Ishikawa (cell line): ENCODE results near the gene MIS18BP1.

Source experiments
- CEBPB ChIP-seq: IDR thresholded peaks from 2 replicates; pipeline ENCODE4 v1.6.1; 2012
- CREB1 ChIP-seq: IDR thresholded peaks from 2 replicates; pipeline ENCODE4 v1.6.1; 2012; ENCODE audit warnings: low read depth
- EGR1 ChIP-seq: IDR thresholded peaks from 2 replicates; pipeline ENCODE4 v1.6.1; 2012
- EP300 ChIP-seq: IDR thresholded peaks from 2 replicates; pipeline ENCODE4 v1.6.1; 2012; ENCODE audit warnings: borderline replicate concordance
- FOXM1 ChIP-seq: IDR thresholded peaks from 2 replicates; pipeline ENCODE4 v1.6.1; 2012; ENCODE audit warnings: low read depth, borderline replicate concordance
- NFIC ChIP-seq: IDR thresholded peaks from 2 replicates; pipeline ENCODE4 v1.6.1; 2012
- RAD21 ChIP-seq: IDR thresholded peaks from 2 replicates; pipeline ENCODE4 v1.6.1; 2012; ENCODE audit warnings: low read depth
- TAF1 ChIP-seq: IDR thresholded peaks from 2 replicates; pipeline ENCODE4 v1.6.1; 2012; ENCODE audit warnings: low read depth, mild to moderate bottlenecking
- TCF12 ChIP-seq: IDR thresholded peaks from 2 replicates; pipeline ENCODE4 v1.6.1; 2012; ENCODE audit warnings: low read depth
- TEAD4 ChIP-seq: IDR thresholded peaks from 2 replicates; pipeline ENCODE4 v1.6.1; 2012
- YY1 ChIP-seq: IDR thresholded peaks from 2 replicates; pipeline ENCODE4 v1.6.1; 2012; ENCODE audit warnings: low read depth
- ZBTB7A ChIP-seq: IDR thresholded peaks from 2 replicates; pipeline ENCODE4 v1.6.1; 2012; ENCODE audit warnings: low read depth
- TF ChIP-seq, protein P1 (sequence below): IDR thresholded peaks from 2 replicates; pipeline ENCODE4 v1.6.1; 2012
- TF ChIP-seq, protein P2 (sequence below): IDR thresholded peaks from 2 replicates; pipeline ENCODE4 v1.6.1; 2012; ENCODE audit warnings: low read depth, mild to moderate bottlenecking
- TF ChIP-seq, protein P3 (sequence below): IDR thresholded peaks from 2 replicates; pipeline ENCODE4 v1.6.1; 2012

The MIS18BP1 gene

DNA sequence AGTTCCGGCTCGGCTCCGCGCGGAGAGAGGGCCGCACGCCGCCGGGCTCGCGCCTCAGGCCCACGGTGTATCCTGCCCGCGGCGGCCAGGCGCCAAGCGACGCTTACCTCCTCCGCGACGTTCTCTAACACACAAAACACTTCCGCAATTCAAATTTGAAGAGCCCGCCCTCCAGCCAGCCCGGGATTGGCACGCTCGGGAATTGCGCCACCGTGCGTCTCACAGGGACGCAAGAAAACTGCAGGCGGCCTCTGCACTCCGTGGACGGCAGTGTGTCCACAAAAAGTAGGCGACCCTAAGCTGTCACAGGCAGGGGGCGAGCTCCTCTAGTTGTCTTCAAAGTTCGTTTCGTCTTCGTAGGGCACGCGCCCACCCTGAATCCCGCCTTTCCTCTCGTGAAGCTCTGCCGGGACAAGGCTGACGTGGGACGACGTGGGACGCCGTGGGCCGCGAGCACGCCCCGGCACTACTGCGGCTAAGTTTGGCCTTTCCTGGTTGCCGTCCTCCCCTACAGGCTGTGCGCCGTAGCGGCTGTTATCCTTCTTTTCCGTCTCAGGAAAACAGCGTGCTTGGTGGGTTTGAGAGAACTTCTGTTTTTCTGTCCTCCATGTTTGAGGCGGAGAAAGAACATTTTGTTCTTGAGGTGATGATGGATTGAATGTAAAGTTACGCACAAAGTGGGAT is at the start of gene MIS18BP1:
Gene MIS18BP1, minus strand, starts transcription at position 133 of the 684 bp plus-strand sequence. CDS start 5,916 bp downstream, outside the sequence.
- TF ChIP-seq CEBPB: peak; percentile 88
- TF ChIP-seq RAD21: peak; percentile 1; the same call in 1 of the 2 replicates
- 0 out of 2 replicates have a peak, but pooled peaks have one; percentile 38 for TF ChIP-seq YY1
- no peak for TF ChIP-seq TEAD4
- peak; percentile 67 for TF ChIP-seq TAF1
- peak; percentile 27; the same call in 1 of the 2 replicates for TF ChIP-seq NFIC
- no peak for TF ChIP-seq EGR1
- TF ChIP-seq TCF12: no peak
- TF ChIP-seq, protein P1, sequence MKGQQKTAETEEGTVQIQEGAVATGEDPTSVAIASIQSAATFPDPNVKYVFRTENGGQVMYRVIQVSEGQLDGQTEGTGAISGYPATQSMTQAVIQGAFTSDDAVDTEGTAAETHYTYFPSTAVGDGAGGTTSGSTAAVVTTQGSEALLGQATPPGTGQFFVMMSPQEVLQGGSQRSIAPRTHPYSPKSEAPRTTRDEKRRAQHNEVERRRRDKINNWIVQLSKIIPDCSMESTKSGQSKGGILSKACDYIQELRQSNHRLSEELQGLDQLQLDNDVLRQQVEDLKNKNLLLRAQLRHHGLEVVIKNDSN: no peak
- TF ChIP-seq, protein P2, sequence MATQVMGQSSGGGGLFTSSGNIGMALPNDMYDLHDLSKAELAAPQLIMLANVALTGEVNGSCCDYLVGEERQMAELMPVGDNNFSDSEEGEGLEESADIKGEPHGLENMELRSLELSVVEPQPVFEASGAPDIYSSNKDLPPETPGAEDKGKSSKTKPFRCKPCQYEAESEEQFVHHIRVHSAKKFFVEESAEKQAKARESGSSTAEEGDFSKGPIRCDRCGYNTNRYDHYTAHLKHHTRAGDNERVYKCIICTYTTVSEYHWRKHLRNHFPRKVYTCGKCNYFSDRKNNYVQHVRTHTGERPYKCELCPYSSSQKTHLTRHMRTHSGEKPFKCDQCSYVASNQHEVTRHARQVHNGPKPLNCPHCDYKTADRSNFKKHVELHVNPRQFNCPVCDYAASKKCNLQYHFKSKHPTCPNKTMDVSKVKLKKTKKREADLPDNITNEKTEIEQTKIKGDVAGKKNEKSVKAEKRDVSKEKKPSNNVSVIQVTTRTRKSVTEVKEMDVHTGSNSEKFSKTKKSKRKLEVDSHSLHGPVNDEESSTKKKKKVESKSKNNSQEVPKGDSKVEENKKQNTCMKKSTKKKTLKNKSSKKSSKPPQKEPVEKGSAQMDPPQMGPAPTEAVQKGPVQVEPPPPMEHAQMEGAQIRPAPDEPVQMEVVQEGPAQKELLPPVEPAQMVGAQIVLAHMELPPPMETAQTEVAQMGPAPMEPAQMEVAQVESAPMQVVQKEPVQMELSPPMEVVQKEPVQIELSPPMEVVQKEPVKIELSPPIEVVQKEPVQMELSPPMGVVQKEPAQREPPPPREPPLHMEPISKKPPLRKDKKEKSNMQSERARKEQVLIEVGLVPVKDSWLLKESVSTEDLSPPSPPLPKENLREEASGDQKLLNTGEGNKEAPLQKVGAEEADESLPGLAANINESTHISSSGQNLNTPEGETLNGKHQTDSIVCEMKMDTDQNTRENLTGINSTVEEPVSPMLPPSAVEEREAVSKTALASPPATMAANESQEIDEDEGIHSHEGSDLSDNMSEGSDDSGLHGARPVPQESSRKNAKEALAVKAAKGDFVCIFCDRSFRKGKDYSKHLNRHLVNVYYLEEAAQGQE: no peak
- peak; percentile 64; the same call in 1 of the 2 replicates for TF ChIP-seq ZBTB7A
- TF ChIP-seq EP300: no peak
- TF ChIP-seq, protein P3, sequence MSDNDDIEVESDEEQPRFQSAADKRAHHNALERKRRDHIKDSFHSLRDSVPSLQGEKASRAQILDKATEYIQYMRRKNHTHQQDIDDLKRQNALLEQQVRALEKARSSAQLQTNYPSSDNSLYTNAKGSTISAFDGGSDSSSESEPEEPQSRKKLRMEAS: peak; percentile 93
- TF ChIP-seq FOXM1: peak; percentile 90
- TF ChIP-seq CREB1: peak; percentile 88

DNA sequence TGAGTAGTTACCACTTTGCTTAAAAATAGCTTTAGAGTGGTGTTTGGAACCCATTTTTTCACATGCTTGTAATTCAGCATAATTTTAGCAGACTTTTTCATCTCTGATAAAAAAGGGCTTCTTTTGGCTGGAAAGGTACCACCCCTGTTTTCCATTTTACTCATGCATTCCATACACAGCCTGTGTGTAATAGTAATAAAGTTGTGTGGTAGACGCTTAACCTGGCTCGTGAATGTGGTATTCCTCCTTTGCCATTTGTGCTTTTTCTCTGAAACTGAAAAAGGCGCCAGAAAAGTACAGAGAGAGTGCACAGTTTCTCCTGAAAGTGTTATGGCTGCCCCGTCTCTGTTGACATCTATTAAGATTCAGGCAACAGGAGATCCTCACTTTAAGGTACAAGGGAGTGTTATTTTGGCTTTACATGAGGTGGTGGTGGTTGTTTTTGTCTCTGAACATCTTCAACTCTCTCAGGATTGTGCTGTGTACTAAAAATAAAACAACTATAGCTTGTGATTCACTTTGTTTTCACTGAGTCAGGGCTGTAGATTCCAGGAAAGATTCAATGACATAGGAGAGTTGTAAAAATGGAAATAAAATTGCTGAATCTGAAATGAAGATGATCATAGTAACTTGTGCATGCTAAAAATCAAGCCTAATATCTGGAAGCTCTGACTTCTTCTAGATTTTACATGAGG is 45.6 kb upstream of the MIS18BP1 start:
- TF ChIP-seq ZBTB7A (no peak), RAD21 (no peak), CEBPB (no peak), NFIC (no peak), TCF12 (no peak), EGR1 (no peak), YY1 (no peak), TAF1 (no peak)
- TF ChIP-seq, protein P3: no peak
- TF ChIP-seq, protein P1: no peak

DNA sequence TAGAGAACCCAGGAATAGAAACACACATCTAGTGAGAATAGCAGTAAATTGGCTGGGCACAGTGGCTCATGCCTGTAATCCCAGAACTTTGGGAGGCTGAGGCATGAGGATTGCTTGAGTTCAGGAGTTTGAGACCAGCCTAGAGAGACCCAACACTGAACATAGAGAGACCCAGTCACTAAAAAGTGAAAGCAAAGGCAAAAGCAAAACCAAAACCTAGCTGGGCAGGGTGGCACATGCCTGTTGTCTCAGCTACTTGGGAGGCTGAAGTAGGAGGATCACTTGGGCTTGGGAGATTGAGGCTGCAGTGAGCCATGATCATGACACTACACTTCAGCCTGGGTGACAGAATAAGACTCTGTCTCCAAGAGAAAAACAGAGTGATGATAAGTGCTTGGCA is 37.5 kb upstream of the MIS18BP1 start:
- TF ChIP-seq EGR1: no peak
- TF ChIP-seq TAF1: no peak

DNA sequence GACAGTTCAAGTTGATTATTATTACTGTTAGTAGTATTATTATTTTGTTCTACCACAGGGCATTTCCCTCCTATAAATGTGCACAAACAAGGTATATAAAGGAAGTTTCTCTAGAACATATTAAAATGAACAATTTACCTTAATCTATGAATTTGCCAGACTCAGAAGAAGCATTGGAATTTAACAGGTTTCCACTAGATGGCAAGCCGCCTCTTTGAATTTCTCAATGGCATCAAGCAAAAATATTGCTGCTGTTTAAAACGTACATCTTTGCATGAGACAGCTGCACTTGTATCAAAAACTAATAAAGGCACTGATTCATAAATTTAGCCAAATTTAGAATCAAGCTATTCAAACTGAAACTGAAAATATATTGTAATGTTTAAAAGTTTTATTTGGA is 34.6 kb upstream of the MIS18BP1 start:
- TF ChIP-seq EGR1: no peak
- no peak for TF ChIP-seq CEBPB
- TF ChIP-seq TCF12: no peak
- TF ChIP-seq TEAD4: no peak
- peak; percentile 23; the same call in 1 of the 2 replicates for TF ChIP-seq RAD21
- TF ChIP-seq, protein P2: no peak

DNA sequence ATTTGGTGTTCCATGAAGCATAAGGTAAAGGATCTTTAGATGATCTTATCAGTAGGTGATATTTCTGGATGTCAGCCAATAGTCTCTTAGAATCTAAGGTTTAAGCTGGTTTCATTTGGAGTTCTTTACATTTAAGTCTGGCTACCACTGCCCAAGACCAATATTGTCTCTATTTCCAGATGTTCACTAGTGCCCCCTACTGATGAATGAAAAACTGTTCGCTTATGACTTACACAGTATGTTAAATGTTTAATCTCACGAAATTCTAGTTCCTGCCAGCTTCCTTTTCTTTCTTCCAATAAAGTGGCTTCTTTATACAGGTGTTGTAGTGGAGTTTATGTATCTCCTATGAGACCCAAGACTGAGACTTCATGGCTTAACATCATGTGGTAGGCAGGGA is 31.8 kb upstream of the MIS18BP1 start:
- TF ChIP-seq TAF1 (no peak), EP300 (no peak), RAD21 (0 out of 2 replicates have a peak, but pooled peaks have one; percentile 8), TEAD4 (no peak)
- TF ChIP-seq, protein P1: no peak
